Stimulated activated CD8-positive, alpha-beta memory T cell treated with anti-CD3 and anti-CD28 coated beads, Interleukin-4, amount 100 ng/mL, for 1 hour (primary cell): ENCODE data around the gene AGBL1.
A peak's percentile ranks its signal among the peaks of the same experiment; 100 is the strongest.

Experiments
- DNase-seq, 2 donors: peaks; one replicate each; pipeline ENCODE4 v3.0.0-alpha.2; 2020; ENCODE audit warnings: low read depth in 2 of 2, low spot score in 1 of 2

AGBL1 gene

DNA sequence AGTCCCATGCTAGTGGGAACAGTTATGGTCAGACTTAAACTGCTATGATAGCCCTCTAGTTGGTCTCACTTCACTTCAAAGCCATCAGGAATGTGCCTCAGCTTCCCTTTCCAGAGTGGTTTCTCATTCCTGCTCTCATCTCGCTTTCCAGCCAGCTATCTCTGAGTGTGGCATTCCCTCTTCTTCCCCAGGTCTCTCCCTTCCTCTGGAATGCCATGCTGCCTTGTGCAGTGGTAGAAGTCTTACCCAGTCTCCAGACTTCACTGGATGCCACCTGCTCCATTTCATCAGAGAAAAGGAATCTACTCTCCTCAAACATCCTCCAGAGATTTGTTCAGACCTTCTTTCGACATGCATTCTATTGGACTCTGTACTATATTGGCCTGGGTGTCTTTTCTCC, 83.0 kb downstream of the AGBL1 start:
- no peak for DNase-seq

DNA sequence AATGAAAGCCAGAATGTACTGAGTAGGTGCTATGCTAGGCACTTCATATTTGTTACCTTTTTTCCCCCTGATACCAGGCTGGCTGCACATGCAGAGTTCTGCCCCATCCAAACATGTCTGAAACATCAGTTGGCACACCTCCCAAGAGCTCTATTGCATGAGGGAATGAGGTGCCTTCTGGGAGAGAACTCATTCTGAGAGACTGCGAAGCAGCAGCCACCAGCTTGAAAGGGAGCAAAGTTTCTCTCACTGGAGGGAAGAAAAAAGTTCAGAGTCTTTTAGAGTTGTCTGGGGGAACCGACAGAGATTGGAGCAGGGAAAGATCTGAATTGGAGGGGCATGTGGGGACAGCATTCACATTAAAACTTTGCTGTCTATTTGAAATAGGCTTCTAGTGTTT, 84.1 kb downstream of the AGBL1 start:
- no peak for DNase-seq

DNA sequence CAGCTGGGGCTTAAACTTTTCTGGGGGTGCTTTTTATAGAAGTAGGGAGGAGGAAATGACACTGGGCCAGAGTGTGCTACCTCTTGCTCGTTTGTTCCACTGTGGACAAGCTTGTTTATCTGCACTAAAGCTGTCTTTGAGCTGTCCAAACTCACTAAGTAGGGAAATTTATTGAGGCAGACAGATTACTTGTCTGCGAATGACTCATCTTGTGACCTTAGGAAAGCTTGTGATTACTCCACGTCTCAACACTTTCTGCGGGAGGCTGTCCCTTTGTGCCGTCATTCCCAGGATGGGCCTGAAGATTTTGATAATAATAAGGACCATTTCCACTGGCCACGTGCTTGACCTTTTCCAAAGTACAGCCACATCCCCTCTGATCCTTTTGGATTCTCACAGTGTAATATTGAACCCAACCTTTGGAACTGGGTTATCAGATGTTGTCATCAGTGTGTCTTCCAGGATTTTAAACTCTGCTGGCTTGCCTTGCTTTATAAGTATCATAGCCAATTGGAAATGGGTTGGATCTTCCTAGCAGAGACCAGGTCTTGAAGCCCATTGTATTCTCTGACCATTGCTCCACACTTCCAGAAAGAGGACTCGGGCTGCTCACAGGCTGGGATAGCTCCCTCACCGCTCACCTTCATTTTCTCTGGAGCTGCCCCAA, 84.7 kb downstream of the AGBL1 start:
- DNase-seq = no peak

DNA sequence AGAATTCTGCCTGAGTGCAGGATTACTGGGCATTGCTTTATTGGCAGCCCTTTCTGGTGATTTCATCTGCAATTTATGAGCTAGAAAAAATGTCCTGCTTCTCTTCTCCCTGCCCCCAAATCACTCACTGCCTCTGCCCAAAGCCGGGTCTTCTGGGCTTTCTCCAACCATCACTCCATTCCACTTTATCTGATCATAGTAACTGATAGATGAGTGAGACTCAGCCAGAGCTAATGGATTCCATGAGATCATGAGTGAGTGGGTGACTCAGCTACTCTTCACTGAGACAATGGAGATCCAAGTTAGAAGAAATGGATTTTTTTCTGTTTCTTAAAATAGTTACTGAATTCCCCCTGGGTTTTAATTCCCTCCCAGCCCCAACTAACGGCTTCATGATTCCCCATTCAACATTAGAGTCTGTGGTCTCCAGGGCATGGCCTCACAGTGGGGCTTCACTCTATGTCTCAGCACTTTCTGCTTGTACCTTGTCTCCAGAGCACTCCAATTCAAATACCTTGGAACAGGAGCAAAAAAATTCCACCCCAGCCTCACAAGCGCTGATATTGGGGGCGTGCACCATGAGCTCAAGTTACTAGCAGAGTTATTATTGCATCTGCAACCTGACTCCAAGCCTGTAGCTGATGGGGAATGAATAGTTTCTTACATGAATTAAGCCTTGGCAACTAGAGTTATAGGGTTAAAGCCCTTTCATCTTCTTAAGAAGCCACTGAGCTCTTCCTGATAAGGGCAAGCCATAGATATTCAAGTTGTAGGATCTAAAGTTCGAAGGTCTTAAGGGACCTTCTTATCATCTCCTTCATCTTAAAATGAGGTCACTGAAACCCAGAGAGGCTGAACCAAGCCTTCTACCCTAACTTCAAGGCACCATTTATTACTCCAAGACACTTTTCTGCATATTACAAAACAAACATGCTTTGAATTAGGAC, 85.9 kb downstream of the AGBL1 start:
- DNase-seq = no peak

DNA sequence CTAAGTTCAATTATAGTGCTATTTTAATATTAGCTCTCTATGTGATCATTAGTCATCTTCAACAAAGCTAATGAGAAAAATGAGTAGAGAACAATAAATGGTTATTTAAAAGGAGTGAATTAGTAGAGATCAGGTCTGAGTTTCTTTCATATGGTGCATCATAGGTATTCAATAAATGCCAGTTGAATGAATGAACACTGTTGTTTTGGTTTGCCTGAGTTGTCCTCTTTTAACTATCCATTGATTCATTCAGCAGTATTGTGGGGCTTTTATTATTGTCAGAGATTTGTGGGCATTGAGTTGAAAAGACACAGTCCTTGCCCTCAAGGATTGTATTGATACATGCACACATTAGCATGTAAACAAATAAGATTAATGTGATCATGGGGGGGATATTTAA, 88.2 kb downstream of the AGBL1 start:
- DNase-seq = no peak

DNA sequence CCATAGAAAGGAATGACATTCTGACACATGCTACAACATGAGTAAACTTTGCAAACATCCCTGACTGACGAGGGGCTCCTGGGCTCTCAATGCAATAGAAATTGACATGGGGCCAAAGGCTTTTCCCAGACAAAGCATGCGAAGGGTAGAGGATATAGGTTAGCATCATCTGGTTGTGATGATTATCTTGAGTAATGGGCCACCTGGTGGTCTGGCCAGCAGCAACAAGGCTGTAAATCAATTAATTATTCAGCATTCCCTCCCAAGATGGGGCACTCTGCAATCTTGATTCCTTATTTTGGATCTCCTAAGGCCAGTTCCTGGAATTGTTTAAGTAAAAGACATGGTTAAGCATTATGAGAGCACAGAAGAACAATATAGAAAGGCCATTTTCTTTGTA, 99.2 kb downstream of the AGBL1 start:
- no peak for DNase-seq

DNA sequence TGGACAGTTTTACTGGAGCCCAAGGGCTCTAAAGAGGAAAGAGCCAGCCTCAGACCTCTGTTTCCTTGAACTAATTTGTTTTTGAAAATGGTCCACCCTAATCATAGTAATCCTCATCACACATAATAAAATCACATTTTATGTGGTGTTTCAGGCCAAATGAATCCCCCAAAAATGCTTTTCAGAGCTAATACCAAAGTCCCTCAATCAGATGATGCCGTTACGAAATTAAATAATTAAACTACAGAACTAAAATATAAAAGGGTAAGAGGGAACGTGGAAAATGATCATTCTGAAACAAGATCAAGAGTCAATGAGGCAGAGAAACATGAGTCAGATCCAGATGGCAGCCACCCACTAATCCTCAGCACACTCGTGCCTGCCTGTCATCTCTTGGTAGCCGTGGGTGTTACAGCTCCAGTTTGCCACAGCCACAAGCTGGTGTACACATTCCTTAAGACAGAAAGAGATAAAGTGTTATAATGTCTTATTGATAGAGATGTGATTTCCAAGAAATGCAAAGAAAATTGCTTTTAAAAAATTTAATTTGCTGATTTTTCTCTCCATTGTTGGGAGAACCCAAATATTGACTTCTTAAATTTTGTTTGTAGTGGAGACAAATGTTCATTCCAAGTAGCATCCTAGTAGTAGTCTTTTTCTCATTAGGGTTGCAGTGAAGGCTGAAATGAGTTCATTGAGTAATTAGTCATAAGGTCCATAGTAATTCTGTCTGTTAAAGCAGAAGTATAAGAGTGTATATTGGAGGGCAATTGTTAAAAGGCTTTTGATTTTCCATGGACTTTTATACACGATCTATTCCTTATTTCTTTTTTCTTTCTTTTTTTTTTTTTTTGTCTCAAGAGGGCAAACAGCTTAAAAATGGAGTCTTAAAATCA, 104.2 kb downstream of the AGBL1 start:
- no peak for DNase-seq

DNA sequence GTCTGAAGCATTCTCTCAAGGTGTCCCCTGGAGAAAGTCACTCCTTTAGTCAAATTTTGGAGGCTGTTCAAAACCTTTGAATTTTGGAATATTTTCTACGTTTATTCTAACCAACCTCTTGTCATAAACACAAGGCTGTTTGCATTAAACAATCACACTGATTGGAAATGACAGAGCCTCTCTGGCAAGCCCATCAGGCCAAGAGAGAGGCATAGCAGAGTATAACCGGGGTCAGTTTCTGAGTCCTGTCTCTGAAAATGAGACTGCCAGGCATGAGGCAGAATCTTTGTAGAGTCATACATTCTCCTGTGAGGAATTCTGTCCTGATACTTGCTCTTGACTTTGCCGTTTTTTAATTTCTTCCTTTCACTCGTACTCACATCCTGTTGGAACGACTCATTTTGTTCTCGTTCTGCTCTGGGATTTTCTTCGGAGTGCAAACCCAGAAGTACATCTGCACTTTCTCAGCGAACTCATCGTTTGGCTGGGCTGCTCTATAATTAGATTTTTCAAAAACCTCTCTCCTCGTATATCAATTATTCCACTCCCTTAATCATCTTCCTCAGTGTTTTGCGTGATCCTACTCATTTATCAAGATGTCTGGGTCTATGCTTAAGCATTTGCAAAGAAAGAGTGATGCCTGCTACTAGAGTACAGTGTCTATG, 114.2 kb downstream of the AGBL1 start:
- DNase-seq = no peak

DNA sequence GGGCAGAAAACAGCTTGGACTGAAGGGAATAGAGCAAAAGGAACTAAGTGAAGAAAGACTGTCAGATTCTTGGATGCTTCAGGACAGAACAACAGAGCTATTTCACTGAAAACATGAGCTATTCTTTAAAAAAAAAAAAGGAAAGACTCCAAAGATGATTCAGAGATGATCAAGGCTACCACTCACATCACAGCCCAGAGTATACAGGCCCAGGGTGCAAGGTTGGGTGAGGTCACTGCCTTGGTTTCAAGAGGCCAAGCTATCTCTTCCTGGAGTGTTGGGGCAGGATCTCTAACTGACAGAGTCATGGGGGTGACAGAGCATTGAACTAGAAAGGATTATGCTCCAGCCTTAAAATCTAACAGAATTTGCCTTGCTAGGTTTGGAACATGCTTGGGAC, 118.1 kb downstream of the AGBL1 start:
- no peak for DNase-seq

DNA sequence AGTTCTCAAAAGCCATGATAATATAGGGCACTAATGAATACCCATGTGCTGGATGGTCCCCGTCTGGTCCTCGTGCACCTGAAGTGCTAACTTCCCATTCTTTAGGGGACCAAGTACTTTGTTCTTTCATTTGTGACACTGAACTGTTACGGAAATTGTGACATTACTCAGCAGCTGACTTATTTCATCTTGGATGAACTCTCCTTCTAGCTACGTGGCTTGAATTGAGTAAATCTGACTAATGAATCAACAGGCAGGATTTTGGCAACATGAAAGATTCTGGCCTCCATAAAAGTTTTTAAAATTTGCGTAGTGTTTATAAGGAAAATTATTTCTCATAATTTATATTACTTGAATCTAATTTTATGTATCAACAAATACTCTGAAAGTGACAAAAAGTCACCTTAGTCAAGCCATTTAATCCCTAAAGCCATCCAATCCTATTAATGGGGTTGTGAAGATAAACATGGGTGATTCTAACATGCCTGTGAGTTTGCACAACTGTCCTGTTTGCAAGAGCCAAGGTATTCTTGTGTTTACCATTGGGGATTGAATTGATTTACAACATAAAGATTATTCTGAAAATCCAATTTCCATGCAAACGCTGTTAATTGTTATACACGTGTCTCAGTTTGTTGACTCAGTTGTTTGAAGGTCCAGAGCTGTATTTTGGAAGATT, 119.9 kb downstream of the AGBL1 start:
- no peak for DNase-seq

DNA sequence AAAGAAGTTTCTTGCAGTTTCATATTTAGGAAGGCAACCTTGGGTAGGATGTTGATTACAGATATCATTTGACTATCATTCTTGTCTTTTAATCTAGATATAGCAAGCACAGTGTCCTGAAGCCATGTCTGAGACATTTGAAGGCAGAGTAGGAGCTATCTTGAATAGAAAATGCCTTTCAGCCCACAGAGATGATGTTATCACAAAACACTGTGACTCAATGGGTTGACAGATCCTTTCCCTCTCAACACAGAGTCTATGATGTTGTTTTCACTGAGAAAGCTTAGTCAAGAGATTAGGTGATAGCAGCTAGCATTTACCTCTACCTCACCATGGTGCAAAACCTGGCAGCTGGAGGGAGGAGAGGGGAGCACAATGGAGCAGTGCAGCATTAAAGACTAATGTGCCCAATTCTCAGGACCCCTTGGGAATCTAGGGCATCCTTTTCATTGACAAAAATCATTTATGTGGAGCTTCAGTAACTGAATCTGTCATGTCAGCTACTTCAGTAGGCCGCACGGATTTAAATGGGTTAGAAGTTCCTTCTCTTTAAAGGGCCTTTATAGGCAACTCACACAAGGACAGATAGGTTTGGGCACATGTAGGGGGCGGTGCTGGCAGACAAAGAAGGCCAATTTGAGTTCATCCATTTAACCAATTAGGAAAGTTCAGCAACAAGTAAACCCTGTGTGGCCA, 121.8 kb downstream of the AGBL1 start:
- DNase-seq = no peak

DNA sequence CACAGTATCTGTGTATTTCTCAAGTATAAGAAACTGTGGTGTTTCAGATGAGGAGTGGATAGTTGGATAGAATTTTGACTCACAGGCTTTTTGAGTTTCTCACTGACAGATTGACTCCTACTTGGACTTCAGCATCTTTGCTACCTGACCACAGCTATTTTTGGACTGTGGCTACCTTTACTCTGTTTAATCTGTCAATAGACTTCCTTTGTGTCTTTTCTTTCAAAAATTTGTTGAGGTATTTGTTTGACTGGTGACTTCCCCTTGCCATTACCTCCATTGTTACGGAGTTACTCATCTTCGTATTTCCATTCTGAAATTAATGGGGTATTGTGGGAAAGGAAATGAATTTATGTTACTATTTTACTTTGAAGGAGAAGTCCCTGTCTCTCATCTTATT, 123.8 kb downstream of the AGBL1 start:
- DNase-seq = no peak

DNA sequence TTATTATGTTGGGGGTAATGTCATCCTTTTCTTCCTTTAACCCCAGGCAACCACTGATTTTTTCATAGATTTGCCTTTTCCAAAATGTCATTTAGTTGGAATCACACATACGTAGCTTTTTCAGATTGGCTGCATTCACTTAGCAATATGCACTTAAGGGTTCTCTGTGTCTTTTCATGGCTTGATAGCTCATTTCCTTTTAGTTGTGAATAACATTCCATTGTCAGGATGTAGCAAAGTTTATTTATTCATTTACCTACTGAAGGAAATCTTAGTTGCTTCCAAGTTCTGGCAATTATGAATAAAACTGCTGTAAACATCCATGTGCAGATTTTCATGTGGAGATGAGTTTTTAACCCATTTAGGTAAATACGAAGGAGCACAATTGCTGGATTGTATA, 125.4 kb downstream of the AGBL1 start:
- no peak for DNase-seq

DNA sequence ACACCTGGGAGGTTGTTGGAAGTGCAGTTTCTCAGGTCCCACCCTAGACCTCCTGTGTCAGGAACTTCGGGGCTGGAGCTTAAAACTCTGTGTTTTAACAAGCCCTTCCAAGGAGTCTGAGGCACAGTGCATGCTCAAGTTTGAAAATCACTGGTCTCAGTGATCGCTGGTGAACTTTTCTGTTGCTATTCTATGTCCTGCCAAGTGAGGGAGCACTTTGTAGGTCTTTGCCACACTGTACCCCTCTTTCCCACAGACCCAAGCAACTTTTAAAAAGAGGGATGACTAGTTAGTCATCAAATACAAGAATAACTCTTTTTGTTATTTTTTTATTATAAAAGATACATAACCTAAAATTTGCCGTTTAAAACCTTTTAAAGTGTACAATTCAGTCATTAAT, 133.7 kb downstream of the AGBL1 start:
- DNase-seq = no peak

DNA sequence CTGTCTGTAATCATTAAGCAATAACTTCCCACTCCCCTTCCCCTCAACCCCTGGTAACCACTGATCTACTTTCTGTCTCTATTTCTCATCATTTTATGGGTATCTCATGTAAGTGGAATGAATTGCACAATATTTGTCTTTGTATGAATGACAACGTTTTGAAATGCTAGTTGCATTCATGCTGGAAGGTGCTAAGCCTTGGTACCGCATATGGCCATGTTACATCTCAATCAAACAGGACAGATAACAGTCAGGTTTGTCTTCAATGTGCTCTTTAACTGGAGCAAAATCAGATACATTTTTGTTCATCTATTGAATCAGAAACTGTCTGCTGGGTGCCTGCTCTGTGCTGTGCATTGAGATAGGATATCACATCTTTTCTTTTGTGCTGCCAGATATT, 134.2 kb downstream of the AGBL1 start:
- no peak for DNase-seq

DNA sequence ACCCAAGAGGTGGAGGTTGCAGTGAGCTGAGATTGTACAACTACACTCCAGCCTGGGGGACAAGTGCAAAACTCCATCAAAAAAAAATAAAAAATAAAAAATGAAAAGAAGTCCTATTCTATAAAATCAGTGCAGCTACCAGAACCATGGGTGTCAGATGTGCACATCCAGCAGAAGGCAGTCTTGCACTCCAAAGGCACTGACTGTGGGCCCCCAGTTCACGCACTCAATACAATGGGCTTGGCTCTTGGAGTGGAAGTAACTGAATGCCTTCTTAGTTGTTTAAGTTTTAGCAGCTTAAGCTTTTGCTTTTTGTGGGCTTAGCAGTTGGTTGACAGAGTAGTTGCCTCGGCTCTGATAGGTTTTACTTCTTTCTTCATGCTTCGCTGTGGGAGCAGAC, 141.4 kb downstream of the AGBL1 start:
- no peak for DNase-seq

DNA sequence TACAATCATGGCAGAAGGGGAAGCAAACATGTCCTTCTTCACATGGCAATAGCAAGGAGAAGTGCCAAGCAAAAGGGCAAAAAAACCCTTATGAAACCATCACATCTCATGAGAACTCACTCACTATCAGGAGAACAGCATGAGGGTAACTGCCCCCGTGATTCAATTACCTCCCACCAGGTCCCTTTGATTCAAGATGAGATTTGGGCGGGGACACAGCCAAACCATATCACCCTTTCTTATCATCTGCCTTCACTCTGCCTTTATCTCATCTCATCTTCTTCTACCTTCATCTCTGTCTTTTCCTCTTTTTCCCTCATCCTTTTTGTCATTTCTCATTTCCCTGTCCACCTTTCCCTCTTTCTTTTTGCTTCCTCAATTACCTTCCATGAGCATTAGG, 149.6 kb downstream of the AGBL1 start:
- no peak for DNase-seq

DNA sequence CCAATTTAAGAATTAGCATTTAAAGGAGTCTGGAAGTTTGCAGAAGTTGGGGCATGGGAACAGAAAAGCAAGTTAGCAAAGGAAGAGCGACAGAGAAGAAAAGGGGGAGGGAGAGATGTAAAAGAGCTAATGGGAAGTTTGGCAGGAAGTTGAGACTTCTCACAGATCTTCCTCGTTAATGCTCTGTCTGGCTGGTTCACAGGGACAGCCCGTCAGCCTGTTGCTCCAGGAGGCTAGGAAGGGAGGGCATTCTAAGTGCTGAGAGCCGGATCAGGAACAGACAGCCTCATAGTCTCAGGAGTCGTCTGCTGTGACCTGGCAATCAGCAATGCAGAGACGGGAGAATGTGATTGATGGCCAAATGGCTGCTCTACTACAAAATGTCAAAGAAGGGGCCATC, 150.3 kb downstream of the AGBL1 start:
- DNase-seq = no peak

DNA sequence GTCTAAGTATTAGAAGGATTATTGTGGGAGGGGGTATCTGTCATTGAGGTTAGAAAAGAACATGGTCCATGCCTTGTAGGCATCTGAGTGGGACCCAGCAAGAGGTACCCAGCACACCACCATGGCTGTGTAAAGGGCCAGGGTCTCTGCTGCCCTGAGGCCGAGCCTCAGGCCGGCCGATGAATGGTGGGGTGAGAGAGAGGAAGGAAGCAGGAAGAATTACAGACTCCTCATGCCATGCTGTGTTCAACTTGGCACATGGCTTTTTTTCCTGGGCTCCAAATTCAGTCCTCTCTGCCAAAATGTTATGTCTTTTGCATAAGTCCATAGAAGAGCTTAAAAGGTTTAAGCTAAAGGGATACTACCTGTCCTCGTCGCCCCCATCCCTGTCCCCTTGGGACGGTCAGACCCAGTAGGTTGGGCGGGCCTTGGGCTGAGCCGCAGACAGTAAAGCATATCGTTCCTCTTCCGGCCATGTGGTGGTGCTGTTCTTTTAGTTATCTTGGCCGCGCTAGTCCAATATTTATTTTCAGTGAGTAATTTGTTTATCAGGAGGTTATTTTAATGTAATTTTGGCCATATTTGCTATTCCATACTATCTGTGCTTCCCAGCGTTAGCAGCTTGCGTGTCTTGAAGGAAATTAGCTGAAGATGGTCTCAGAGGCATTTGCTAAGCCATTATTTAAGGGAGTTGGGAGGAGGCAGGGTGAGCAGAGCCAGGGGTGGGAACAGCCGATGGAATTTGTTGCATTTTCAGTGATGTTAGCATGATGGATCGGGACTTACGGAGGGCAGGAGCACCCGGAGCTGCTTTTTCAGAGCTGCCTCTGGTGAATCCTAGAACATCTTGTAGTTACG, 152.4 kb downstream of the AGBL1 start:
- peak in 1 of 2 donors; percentile 4 for DNase-seq
